Neural cell (in vitro differentiated cells): Measurements from ENCODE around the gene GATB.

Source experiments
- EP300 ChIP-seq: fragments of 450-650 bp; conservative IDR thresholded peaks from 2 replicates; pipeline ENCODE4 v1.6.1; 2014; ENCODE audit warnings: antibody characterized with exemption, mild to moderate bottlenecking, moderate library complexity; ENCODE audit not compliant: poor library complexity, severe bottlenecking
- POLR2AphosphoS5 ChIP-seq: IDR thresholded peaks from 2 replicates; pipeline ENCODE4 v1.6.1; 2012
- TAF1 ChIP-seq: IDR thresholded peaks from 2 replicates; pipeline ENCODE4 v1.6.1; 2012; ENCODE audit warnings: low read depth
- TF ChIP-seq, protein P1 (sequence below): fragments of 450-650 bp; IDR thresholded peaks from 2 replicates; pipeline ENCODE4 v1.5.1; 2014; ENCODE audit warnings: antibody characterized with exemption, mild to moderate bottlenecking, moderate library complexity; ENCODE audit not compliant: poor library complexity, severe bottlenecking

DNA sequence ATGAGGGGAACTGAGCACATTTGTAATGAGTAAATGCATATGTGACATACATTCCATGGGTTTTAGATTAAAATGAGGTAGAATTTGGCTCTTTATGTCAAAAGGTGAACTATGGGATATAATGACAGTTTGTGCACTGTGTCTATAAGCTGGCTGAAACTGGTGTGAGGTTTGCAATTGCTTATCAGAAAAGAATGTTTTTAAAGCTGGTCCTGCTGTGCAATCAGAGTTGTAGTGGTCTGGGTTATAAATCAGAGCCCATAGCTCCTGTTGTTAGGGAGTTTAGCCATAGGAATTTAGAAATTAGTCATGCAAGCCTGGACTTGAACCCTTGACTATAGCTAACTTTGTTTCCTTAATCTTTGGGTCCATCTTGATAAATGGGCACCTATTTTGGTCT, 23.1 kb upstream of the GATB start:
- TF ChIP-seq, protein P1, sequence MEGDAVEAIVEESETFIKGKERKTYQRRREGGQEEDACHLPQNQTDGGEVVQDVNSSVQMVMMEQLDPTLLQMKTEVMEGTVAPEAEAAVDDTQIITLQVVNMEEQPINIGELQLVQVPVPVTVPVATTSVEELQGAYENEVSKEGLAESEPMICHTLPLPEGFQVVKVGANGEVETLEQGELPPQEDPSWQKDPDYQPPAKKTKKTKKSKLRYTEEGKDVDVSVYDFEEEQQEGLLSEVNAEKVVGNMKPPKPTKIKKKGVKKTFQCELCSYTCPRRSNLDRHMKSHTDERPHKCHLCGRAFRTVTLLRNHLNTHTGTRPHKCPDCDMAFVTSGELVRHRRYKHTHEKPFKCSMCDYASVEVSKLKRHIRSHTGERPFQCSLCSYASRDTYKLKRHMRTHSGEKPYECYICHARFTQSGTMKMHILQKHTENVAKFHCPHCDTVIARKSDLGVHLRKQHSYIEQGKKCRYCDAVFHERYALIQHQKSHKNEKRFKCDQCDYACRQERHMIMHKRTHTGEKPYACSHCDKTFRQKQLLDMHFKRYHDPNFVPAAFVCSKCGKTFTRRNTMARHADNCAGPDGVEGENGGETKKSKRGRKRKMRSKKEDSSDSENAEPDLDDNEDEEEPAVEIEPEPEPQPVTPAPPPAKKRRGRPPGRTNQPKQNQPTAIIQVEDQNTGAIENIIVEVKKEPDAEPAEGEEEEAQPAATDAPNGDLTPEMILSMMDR = no peak
- TF ChIP-seq POLR2AphosphoS5 (no peak), EP300 (no peak), TAF1 (no peak)
